HepG2 (cell line): Measurements from ENCODE around the gene DIAPH1. TPM values are rescaled to one million over a fixed set of nuclear protein-coding genes. Genes with fewer than 3 reads are reported as not detected.

Experiments
- ARID5B ChIP-seq: IDR thresholded peaks from 2 replicates; pipeline ENCODE4 v1.4.0; 2020; ENCODE audit warnings: mild to moderate bottlenecking, missing genetic modification reagents
- CENPT ChIP-seq: sonication (generic); formaldehyde crosslinking; IDR thresholded peaks from 2 replicates; pipeline ENCODE4 v1.8.0; 2022; ENCODE audit warnings: low read depth, mild to moderate bottlenecking, moderate library complexity, missing genetic modification reagents
- ESRRA ChIP-seq: sonication (generic); formaldehyde crosslinking; IDR thresholded peaks from 2 replicates; pipeline ENCODE4 v1.5.1; 2020; ENCODE audit warnings: mild to moderate bottlenecking, low read depth, missing genetic modification reagents
- MED1 ChIP-seq: sonication (generic); formaldehyde crosslinking; IDR thresholded peaks from 2 replicates; pipeline ENCODE4 v1.4.0; 2020; ENCODE audit warnings: missing genetic modification reagents
- PCBP2 ChIP-seq: fragments of 200-400 bp; formaldehyde crosslinking; optimal IDR thresholded peaks from 2 replicates; pipeline ENCODE3; 2018; ENCODE audit warnings: low read length, low read depth; ENCODE audit not compliant: poor library complexity, severe bottlenecking
- RARG ChIP-seq: sonication (generic); formaldehyde crosslinking; IDR thresholded peaks from 2 replicates; pipeline ENCODE4 v1.4.0; 2020; ENCODE audit warnings: low read depth, mild to moderate bottlenecking, missing genetic modification reagents
- REL ChIP-seq: sonication (generic); formaldehyde crosslinking; conservative IDR thresholded peaks from 2 replicates; pipeline ENCODE4 v1.8.0; 2022; ENCODE audit warnings: mild to moderate bottlenecking, missing genetic modification reagents, moderate library complexity
- SCMH1 ChIP-seq: sonication (generic); formaldehyde crosslinking; IDR thresholded peaks from 2 replicates; pipeline ENCODE4 v1.9.0; 2021; ENCODE audit warnings: missing genetic modification reagents, mild to moderate bottlenecking, borderline replicate concordance
- TBX2 ChIP-seq: sonication (generic); formaldehyde crosslinking; IDR thresholded peaks from 2 replicates; pipeline ENCODE4 v1.5.0; 2020; ENCODE audit warnings: missing genetic modification reagents, mild to moderate bottlenecking, borderline replicate concordance
- TEAD2 ChIP-seq: sonication (generic); formaldehyde crosslinking; IDR thresholded peaks from 2 replicates; pipeline ENCODE4 v1.9.0; 2021; ENCODE audit warnings: missing genetic modification reagents
- YEATS2 ChIP-seq: sonication (generic); formaldehyde crosslinking; IDR thresholded peaks from 2 replicates; pipeline ENCODE4 v1.4.0; 2020; ENCODE audit warnings: missing genetic modification reagents, borderline replicate concordance
- ZBTB20 ChIP-seq: sonication (generic); formaldehyde crosslinking; IDR thresholded peaks from 2 replicates; pipeline ENCODE4 v1.8.1; 2023; ENCODE audit warnings: missing genetic modification reagents, low read depth, mild to moderate bottlenecking, borderline replicate concordance
- ZBTB42 ChIP-seq: sonication (generic); formaldehyde crosslinking; IDR thresholded peaks from 2 replicates; pipeline ENCODE4 v1.5.0; 2020; ENCODE audit warnings: mild to moderate bottlenecking, missing genetic modification reagents
- ZFP90 ChIP-seq: sonication (generic); formaldehyde crosslinking; IDR thresholded peaks from 2 replicates; pipeline ENCODE4 v1.8.0; 2022; ENCODE audit warnings: missing genetic modification reagents, mild to moderate bottlenecking, inconsistent platforms, borderline replicate concordance
- ZNF282 ChIP-seq: fragments of 450-650 bp; IDR thresholded peaks from 2 replicates; pipeline ENCODE4 v1.6.1; 2018; ENCODE audit not compliant: partially characterized antibody
- ZNF3 ChIP-seq: IDR thresholded peaks from 2 replicates; pipeline ENCODE4 v1.7.0; 2017; ENCODE audit warnings: inconsistent platforms
- ZNF331 ChIP-seq: sonication (generic); formaldehyde crosslinking; IDR thresholded peaks from 2 replicates; pipeline ENCODE4 v1.4.0; 2020; ENCODE audit warnings: missing genetic modification reagents
- ZNF510 ChIP-seq: sonication (generic); formaldehyde crosslinking; IDR thresholded peaks from 2 replicates; pipeline ENCODE4 v1.4.0; 2020; ENCODE audit warnings: low read depth, mild to moderate bottlenecking, missing genetic modification reagents
- ZNF556 ChIP-seq: sonication (generic); formaldehyde crosslinking; IDR thresholded peaks from 2 replicates; pipeline ENCODE4 v1.4.0; 2020; ENCODE audit warnings: mild to moderate bottlenecking, missing genetic modification reagents, borderline replicate concordance
- ZNF562 ChIP-seq: sonication (generic); formaldehyde crosslinking; IDR thresholded peaks from 2 replicates; pipeline ENCODE4 v1.8.0; 2022; ENCODE audit warnings: missing genetic modification reagents, borderline replicate concordance
- ZNF589 ChIP-seq: sonication (generic); formaldehyde crosslinking; conservative IDR thresholded peaks from 2 replicates; pipeline ENCODE4 v1.8.0; 2022; ENCODE audit warnings: mild to moderate bottlenecking, moderate library complexity, missing genetic modification reagents
- ZNF619 ChIP-seq: sonication (generic); formaldehyde crosslinking; IDR thresholded peaks from 2 replicates; pipeline ENCODE4 v1.4.0; 2020; ENCODE audit warnings: mild to moderate bottlenecking, missing genetic modification reagents
- ZNF747 ChIP-seq: sonication (generic); formaldehyde crosslinking; IDR thresholded peaks from 2 replicates; pipeline ENCODE4 v1.8.1; 2023; ENCODE audit warnings: missing genetic modification reagents, mild to moderate bottlenecking, borderline replicate concordance
- ZNF75D ChIP-seq: sonication (generic); formaldehyde crosslinking; IDR thresholded peaks from 2 replicates; pipeline ENCODE4 v1.8.1; 2023; ENCODE audit warnings: missing genetic modification reagents, mild to moderate bottlenecking, borderline replicate concordance
- ZNF790 ChIP-seq: sonication (generic); formaldehyde crosslinking; IDR thresholded peaks from 2 replicates; pipeline ENCODE4 v1.8.0; 2022; ENCODE audit warnings: missing genetic modification reagents, mild to moderate bottlenecking, borderline replicate concordance
- ZNF891 ChIP-seq: sonication (generic); formaldehyde crosslinking; IDR thresholded peaks from 2 replicates; pipeline ENCODE4 v1.5.0; 2020; ENCODE audit warnings: mild to moderate bottlenecking, missing genetic modification reagents
- polyA plus RNA-seq, 8 experiments: library from polyadenylated mRNA; depleted of rRNA in 3 of 8; stranded (reverse) in 7 of 8; unstranded in 1 of 8; fragments of >200 nt; fragmentation: Illumina TruSeq in 4 of 8; extraction: Trizol in 4 of 8; gene quantifications; 2 replicates each; pipeline versions ENCODE4 v1.2.1 to v1.2.3, GENCODE V29; 2011 to 2016; ENCODE audit warnings: low read depth in 4 of 8, missing spikeins in 1 of 8, mixed read lengths in 1 of 8; ENCODE audit not compliant: insufficient read depth in 1 of 8
- total RNA-seq, 5 experiments: library from RNA; depleted of rRNA; stranded (reverse); fragments of >200 nt; fragmentation: Illumina TruSeq; extraction: Trizol; gene quantifications; 2 replicates each; pipeline ENCODE4 v1.2.3, GENCODE V29; 2016; ENCODE audit warnings: low read depth in 1 of 5
- TF ChIP-seq, protein P1 (sequence below): sonication (generic); formaldehyde crosslinking; IDR thresholded peaks from 2 replicates; pipeline ENCODE4 v1.8.1; 2022; ENCODE audit warnings: mild to moderate bottlenecking, missing genetic modification reagents

The DIAPH1 gene
- total and polyA plus RNA-seq, 2 of the 13 experiments (the other 11 are each of a cell fraction or from before 2014, with no cell fraction given), result 25.1 to 33.9 TPM

- TF ChIP-seq, protein P1, sequence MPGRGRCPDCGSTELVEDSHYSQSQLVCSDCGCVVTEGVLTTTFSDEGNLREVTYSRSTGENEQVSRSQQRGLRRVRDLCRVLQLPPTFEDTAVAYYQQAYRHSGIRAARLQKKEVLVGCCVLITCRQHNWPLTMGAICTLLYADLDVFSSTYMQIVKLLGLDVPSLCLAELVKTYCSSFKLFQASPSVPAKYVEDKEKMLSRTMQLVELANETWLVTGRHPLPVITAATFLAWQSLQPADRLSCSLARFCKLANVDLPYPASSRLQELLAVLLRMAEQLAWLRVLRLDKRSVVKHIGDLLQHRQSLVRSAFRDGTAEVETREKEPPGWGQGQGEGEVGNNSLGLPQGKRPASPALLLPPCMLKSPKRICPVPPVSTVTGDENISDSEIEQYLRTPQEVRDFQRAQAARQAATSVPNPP (CRISPR knock-in tag), result no peak
- TF ChIP-seq SCMH1 (CRISPR knock-in tag) (no peak), ZNF790 (CRISPR knock-in tag) (no peak), RARG (CRISPR knock-in tag) (no peak), ZNF562 (no peak), ZNF891 (no peak), ZNF619 (CRISPR knock-in tag) (no peak), ZNF556 (CRISPR knock-in tag) (peak; percentile 20; the same call in 1 of the 2 replicates), ZFP90 (CRISPR knock-in tag) (no peak), TEAD2 (CRISPR knock-in tag) (no peak), ARID5B (CRISPR knock-in tag) (peak; percentile 49; the same call in 1 of the 2 replicates), YEATS2 (0 out of 2 replicates have a peak, but pooled peaks have one; percentile 26), REL (no peak), ZNF510 (CRISPR knock-in tag) (no peak), ZBTB20 (CRISPR knock-in tag) (no peak; the same call in 1 of the 2 replicates), ZNF747 (no peak), TBX2 (CRISPR knock-in tag) (no peak), ZNF75D (CRISPR knock-in tag) (no peak), MED1 (no peak), ZNF282 (no peak), ZBTB42 (CRISPR knock-in tag) (no peak), ESRRA (CRISPR knock-in tag) (no peak), PCBP2 (no peak), CENPT (CRISPR knock-in tag) (no peak), ZNF331 (CRISPR knock-in tag) (no peak), ZNF3 (CRISPR knock-in tag) (no peak), ZNF589 (CRISPR knock-in tag) (no peak)
Measured at GRCh38 chr5:141618030-141618803, 583 bp downstream of the DIAPH1 start (continued).
